Rectal smooth muscle tissue (tissue), 1 donor: ENCODE data around the gene DYNC2H1.
"Not testable (repeated sequence)": the region's sequence is repeated elsewhere in the genome, so short reads cannot be mapped to it uniquely, and the experiment has no call there.

Experiments
- H3K27ac ChIP-seq: one replicate; pipeline ENCODE4 v1.7.0; 2013; ENCODE audit warnings: low read depth, low read length, inconsistent platforms
- H3K27me3 ChIP-seq: one replicate; pipeline ENCODE4 v1.7.0; 2013; ENCODE audit warnings: low read length; ENCODE audit not compliant: control insufficient read depth, insufficient read depth
- H3K36me3 ChIP-seq: one replicate; pipeline ENCODE4 v1.7.0; 2013; ENCODE audit warnings: low read length; ENCODE audit not compliant: control insufficient read depth, insufficient read depth
- H3K4me1 ChIP-seq: one replicate; pipeline ENCODE4 v1.7.0; 2013; ENCODE audit warnings: low read length; ENCODE audit not compliant: control insufficient read depth, insufficient read depth
- H3K4me3 ChIP-seq: one replicate; pipeline ENCODE4 v1.7.0; 2013; ENCODE audit warnings: low read length
- H3K9ac ChIP-seq: one replicate; pipeline ENCODE4 v1.7.0; 2013; ENCODE audit warnings: low read length

The DYNC2H1 gene

DNA sequence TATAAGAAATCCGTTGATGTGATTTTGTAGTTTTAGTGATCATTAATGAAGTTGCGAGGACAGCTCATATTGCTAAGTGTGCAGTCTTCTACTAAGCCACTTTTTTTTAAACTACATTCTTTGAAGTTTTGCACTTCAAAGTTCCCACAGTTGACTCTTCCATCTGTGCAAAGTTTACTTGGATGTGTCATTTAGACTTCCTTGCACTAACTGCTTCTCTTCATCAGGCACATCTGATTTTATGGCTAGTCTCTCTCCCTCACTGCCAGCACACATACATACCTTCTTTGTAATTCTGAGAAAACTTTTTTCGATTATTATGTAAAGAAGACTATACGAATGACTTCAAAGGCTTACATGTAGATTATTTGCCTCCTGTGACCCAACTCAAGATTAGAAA, 250.0 kb downstream of the DYNC2H1 start:
- Histone ChIP-seq H3K9ac (no peak overlapping the region), H3K36me3 (no peaks in the 10 kb centered on the region), H3K4me3 (no peak overlapping the region), H3K27ac (no peak overlapping the region), H3K4me1 (no peaks in the 10 kb centered on the region), H3K27me3 (no peaks in the 10 kb centered on the region)

DNA sequence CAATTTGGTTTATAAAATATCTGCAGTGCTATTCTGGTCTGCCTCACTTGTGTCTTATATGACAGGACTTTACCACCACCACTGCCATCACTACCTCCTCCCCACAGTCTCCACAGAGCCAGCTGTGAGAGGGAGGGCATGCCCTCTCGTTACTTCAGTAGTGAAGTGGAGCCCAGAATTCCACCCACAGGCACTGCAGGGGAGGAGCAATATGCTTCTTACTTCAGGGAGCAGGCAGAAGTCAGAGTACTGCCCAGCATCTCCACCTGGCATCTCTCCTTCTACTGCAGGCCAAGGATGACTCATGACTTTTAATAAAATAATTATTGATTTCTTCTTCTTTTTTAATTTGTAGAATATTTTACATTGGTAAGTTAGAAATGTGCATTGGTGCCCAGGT, 255.5 kb downstream of the DYNC2H1 start:
- H3K27ac ChIP-seq: no peak overlapping the region
- H3K36me3 ChIP-seq: no peaks in the 10 kb centered on the region
- no peak overlapping the region for H3K4me3 ChIP-seq
- H3K9ac ChIP-seq: no peak overlapping the region
- H3K27me3 ChIP-seq: no peaks in the 10 kb centered on the region
- no peaks in the 10 kb centered on the region for H3K4me1 ChIP-seq

DNA sequence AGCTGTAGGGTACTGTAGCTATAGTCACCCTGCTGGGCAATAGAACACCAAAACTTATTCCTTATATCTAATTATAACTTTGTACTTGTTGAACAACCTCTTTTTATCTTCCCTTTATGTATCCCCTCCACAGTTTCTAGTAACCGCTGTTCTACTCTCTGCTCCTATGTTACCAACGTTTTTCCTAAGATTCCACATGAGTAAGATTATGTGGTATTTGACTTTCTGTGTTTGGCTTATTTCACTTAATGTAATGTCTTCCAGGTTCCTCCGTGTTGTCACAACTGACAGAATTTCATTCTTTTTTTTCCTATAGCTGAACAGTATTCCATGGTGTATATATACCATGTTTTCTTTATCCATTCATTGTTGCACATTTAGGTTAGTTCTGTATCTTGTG, 258.4 kb downstream of the DYNC2H1 start:
- Histone ChIP-seq H3K27ac (no peak overlapping the region), H3K27me3 (no peaks in the 10 kb centered on the region), H3K36me3 (no peaks in the 10 kb centered on the region), H3K9ac (no peak overlapping the region), H3K4me1 (no peaks in the 10 kb centered on the region), H3K4me3 (no peak overlapping the region)

DNA sequence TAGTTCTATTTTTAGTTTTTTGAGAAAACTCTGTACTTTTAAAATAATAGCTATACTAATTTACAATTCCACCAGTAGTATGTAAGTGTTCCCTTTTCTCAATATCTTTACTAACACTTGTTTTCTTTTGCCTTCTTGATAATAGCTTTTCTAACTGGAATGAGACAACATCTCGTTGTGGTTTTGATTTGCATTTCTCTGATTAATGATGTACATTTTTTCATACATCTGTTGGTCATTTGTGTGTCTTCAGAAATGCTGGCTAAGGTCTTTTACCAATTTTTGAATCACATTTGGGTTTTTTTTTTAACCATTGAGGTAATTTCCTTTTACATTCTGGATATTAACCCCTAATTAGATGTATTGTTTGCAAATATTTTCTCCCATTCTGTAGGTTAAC, 258.9 kb downstream of the DYNC2H1 start:
- Histone ChIP-seq H3K27me3 (no peaks in the 10 kb centered on the region), H3K36me3 (no peaks in the 10 kb centered on the region), H3K27ac (no peak overlapping the region), H3K4me3 (no peak overlapping the region), H3K9ac (no peak overlapping the region), H3K4me1 (no peaks in the 10 kb centered on the region)

DNA sequence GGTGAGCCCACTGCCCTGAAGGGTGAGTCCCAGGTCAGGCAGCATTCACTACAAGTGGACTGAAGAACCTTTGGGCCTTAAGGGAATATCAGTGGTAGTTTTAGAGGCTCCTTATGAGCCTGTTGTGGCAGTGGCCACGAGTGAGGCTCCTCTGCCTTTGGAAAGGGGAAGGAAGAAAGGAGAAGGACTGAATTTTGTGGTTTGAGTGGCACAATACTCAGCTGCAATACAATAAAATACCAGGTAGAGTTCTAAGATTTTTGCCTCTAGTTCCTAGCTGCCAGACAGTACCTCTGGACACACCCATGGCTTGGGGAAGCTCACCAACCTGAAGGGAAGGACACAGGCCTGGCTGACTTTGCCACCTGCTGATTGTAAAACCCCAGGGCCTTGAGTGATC, 260.9 kb downstream of the DYNC2H1 start:
- H3K4me3 ChIP-seq: no peak overlapping the region
- no peaks in the 10 kb centered on the region for H3K27me3 ChIP-seq
- H3K27ac ChIP-seq: no peak overlapping the region
- no peak overlapping the region for H3K9ac ChIP-seq
- no peaks in the 10 kb centered on the region for H3K4me1 ChIP-seq
- no peaks in the 10 kb centered on the region for H3K36me3 ChIP-seq

DNA sequence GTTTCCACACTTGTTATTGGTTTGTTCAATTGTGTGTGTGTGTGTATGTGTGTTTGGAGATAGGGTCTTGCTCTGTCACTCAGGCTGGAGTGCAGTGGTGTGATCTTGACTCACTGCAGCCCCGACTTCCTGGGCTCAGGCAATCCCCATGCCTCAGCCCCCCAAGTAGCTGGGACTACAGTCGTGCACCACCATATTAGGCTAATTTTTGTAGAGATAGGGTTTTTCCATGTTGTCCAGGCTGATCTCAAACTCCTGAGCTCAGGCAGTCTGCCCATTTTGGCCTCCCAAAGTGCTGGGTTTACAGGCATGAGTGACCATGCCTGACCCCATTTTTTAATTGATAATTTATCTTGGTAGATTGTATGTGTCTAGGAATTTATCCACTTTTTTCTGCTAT, 263.7 kb downstream of the DYNC2H1 start:
- no peaks in the 10 kb centered on the region for H3K36me3 ChIP-seq
- H3K4me1 ChIP-seq: no peaks in the 10 kb centered on the region
- H3K27ac ChIP-seq: no peak overlapping the region
- H3K9ac ChIP-seq: no peak overlapping the region
- H3K27me3 ChIP-seq: no peaks in the 10 kb centered on the region
- no peak overlapping the region for H3K4me3 ChIP-seq

DNA sequence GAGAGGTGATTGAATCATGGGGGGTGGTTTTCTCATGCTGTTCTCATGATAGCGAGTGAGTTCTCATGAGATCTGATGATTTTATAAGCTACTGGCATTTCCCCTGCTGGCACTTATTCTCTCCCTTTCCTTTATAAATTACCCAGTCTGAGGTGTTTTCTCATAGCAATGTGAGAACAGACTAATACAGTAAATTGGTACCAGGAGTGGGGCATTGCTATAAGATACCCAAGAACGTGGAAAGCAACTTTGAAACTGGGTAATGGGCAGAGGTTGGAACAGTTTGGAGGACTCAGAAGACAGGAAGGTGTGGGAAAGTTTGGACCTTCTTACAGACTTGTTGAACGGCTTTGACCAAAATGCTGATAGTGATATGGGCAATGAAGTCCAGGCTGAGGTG, 265.0 kb downstream of the DYNC2H1 start:
- not testable (repeated sequence) for H3K4me3 ChIP-seq, H3K4me1 ChIP-seq, H3K27me3 ChIP-seq, H3K9ac ChIP-seq, H3K27ac ChIP-seq, H3K36me3 ChIP-seq

DNA sequence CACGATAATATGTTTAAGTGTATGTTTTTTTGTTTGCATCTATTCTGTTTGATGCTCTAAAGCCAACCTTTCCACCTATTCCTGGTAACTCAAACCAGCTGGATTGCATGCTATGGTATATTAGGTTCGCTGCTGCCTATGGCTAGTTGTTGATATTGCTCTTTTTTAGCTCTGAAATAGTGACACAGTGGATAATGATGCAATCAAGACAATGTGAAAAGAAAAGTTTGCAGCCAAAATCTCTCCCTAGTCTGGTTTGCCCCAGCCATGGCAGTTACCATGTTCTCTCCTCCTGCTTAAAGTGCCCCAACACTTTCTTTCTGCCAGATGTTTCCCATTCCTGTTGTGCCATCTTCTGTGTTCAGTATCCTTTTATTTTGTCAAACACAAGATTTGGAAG, 269.7 kb downstream of the DYNC2H1 start:
- Histone ChIP-seq H3K4me1 (no peaks in the 10 kb centered on the region), H3K4me3 (no peak overlapping the region), H3K36me3 (no peaks in the 10 kb centered on the region), H3K27ac (no peak overlapping the region), H3K9ac (no peak overlapping the region), H3K27me3 (no peaks in the 10 kb centered on the region)

DNA sequence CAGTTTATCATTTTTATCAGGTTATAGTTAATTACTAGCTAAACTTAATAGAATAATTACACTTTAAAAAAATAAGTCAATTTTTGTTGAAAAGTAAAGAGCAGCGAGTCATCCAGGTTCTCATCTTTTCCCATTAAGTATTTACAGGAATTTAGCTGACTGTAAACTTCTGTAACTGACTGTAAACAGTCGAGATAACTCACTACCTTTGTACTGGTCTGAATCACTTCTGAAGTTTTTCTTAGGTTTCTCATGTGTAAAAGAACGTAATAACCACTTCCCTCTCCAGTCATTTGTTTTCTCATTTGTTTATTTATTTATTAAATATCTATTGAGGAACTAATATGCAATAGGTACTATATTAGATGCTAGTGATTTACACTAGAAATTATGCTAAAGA, 270.8 kb downstream of the DYNC2H1 start:
- Histone ChIP-seq H3K4me1 (no peaks in the 10 kb centered on the region), H3K27ac (no peak overlapping the region), H3K4me3 (no peak overlapping the region), H3K36me3 (no peaks in the 10 kb centered on the region), H3K9ac (no peak overlapping the region), H3K27me3 (no peaks in the 10 kb centered on the region)

DNA sequence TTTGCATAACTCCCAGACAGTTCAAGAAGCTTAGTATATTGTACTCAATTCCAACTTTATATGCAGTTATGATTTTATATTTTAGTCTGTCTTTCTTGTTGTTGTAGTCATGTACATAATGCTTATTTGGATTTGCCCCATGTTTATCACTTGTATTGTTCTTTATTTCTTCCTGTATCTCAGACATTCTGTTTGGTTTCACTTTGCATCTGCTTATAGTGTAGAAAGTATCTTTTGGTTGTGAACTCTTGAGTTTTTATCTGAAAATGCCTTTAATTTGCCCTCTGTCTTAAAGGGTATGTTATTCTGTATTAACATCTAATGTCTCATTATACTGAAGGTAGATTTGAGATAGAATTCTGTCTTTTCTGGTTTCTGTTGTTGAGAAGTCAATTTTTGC, 275.4 kb downstream of the DYNC2H1 start:
- Histone ChIP-seq H3K4me1 (no peaks in the 10 kb centered on the region), H3K9ac (no peak overlapping the region), H3K27ac (no peak overlapping the region), H3K36me3 (no peaks in the 10 kb centered on the region), H3K27me3 (no peaks in the 10 kb centered on the region), H3K4me3 (no peak overlapping the region)

DNA sequence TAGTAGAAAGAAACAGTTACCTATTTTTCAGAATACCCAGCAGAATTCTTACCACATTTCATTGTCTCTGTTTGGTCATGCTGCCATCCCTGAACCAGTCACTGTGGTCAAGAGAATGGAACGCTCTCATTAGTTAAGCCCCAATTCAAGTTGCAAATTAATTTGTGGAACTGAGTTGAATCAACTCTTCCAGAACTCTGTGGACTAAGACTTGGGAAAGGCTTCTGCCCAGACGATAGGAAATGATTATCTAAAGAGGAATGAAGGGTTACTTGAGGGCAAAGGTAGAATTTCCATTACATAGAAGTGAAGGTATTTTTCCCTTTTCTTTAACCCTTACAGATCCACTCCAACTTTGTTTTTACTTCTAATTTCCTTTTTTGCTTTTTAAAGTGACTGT, 286.4 kb downstream of the DYNC2H1 start:
- Histone ChIP-seq H3K27ac (no peak overlapping the region), H3K4me3 (no peak overlapping the region), H3K36me3 (no peaks in the 10 kb centered on the region), H3K9ac (no peak overlapping the region), H3K4me1 (no peaks in the 10 kb centered on the region), H3K27me3 (no peaks in the 10 kb centered on the region)

DNA sequence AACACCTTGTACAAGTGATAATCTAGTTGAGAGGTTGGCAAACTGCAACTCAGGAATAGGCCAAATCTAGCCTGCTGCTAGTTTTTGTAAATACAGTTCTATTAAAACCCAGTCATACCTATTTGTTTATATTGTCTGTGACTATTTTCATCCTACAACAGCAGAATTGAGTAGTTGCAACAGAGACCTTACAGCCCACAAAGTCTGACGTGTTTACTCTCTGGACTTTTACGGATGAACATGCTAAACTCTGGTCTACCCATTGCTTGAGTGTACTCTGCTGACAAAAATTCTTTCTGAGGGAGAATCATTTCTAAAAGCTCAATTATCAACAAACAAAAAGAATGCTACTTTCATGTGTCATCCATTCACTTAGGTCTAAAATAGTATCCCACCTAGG, 287.0 kb downstream of the DYNC2H1 start:
- H3K36me3 ChIP-seq: no peaks in the 10 kb centered on the region
- H3K4me3 ChIP-seq: no peak overlapping the region
- H3K27ac ChIP-seq: no peak overlapping the region
- H3K9ac ChIP-seq: no peak overlapping the region
- no peaks in the 10 kb centered on the region for H3K4me1 ChIP-seq
- no peaks in the 10 kb centered on the region for H3K27me3 ChIP-seq

DNA sequence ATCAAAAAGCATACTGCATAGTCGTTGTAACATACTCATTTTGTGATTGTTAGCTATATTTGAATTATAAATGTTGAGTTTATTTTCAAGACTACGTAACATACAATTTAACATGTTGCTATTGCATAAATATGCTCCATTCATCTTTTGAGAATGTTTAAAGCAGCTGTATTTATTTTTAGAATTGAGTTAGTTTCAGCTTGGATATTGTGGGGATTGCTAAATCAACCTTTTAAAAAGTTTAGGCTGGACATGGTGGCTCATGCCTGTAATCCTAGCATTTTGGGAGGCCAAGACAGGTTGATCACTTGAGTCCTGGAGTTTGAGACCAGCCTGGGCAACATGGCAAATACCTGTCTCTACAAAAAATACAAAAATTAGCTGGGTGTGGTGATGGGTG, 288.1 kb downstream of the DYNC2H1 start:
- Histone ChIP-seq H3K27me3 (no peaks in the 10 kb centered on the region), H3K36me3 (no peaks in the 10 kb centered on the region), H3K27ac (no peak overlapping the region), H3K4me3 (no peak overlapping the region), H3K9ac (no peak overlapping the region), H3K4me1 (no peaks in the 10 kb centered on the region)

DNA sequence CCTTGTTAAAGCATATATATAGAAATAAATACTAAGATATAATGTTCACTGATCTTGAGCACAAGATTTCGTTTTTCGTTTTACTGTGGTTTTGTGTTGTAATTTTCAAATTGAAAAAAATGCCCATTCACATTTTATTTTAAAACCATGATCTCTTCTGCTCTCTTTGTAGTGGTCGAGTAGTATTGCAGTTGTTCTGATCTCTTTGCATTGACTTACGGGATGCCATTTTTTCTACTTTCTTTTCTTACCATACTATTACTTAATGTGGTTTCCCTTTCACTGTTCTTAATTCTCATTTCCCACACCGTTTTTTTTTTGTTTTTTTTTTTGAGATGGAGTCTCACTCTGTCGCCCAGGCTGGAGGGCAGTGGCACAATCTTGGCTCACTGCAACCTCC, 289.6 kb downstream of the DYNC2H1 start:
- Histone ChIP-seq H3K4me3 (no peak overlapping the region), H3K27me3 (no peaks in the 10 kb centered on the region), H3K36me3 (no peaks in the 10 kb centered on the region), H3K9ac (no peak overlapping the region), H3K27ac (no peak overlapping the region), H3K4me1 (no peaks in the 10 kb centered on the region)
